Measurements from ENCODE around the gene ZFYVE9.
"Not testable (repeated sequence)": the region's sequence is repeated elsewhere in the genome, so short reads cannot be mapped to it uniquely, and the experiment has no call there.

ZFYVE9 gene

GRCh38 chr1:52141513-52142219 lies at the start of gene ZFYVE9:
TSS of gene ZFYVE9 (plus strand) at chr1:52142089. CDS start at chr1:52233207, 91,118 bp downstream.
- peak; percentile 60 to 72 for DNase-seq

DNA sequence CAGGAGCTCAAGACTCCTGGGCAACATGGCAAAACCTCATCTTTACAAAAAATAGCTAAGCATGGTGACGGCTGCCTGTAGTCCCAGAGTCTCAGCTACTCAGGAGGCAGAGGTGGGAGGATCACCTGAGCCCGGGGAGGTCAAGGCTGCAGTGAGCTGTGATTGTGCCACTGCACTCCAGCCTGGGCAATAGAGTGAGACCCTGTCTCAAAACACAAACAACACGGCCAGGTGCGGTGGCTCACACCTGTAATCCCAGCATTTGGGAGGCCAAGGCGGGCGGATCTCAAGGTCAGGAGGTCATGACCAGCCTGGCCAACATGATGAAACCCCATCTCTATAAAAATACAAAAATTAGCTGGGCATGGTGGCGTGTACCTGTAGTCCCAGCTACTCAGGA lies 47.6 kb upstream of the ZFYVE9 start:
- not testable (repeated sequence) for DNase-seq

- DNase-seq, result no peak
These were observed 45.7 kb upstream of the ZFYVE9 start for GRCh38 chr1:52096216-52096615.

DNA sequence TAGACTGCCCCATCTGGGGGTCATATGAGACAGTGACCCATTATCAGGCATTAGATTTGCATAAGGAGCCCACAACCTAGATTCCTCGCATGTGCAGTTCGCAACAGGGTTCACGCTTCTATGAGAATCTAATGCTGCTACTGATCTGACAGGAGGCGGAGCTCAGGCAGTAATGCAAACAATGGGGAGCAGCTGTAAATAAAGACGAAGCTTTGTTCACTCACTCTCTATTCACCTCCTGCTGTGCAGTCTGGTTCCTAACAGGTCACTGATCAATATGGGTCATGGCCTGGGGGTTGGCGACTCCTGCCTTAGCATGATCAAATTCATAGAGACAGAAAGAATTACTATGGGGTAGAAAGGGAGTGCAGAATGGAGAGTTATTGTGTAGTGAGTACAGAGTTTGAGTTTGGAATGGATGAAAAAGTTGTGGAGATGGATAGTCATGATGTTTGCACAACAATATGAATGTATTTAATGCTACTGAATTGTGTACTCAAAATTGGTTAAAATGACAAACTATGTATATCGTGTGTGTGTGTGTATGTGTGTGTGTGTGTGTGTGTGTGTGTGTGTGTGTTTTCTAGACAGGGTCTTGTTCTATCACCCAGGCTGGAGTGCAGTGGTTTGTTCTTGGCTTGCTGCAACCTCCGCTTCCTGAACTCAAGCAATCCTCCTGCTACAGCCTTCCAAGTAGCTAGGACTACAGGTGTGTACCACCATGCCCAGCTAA lies 43.6 kb upstream of the ZFYVE9 start:
- DNase-seq, result no peak

GRCh38 chr1:52102336-52103013 lies 39.4 kb upstream of the ZFYVE9 start:
- no peak for DNase-seq

DNA sequence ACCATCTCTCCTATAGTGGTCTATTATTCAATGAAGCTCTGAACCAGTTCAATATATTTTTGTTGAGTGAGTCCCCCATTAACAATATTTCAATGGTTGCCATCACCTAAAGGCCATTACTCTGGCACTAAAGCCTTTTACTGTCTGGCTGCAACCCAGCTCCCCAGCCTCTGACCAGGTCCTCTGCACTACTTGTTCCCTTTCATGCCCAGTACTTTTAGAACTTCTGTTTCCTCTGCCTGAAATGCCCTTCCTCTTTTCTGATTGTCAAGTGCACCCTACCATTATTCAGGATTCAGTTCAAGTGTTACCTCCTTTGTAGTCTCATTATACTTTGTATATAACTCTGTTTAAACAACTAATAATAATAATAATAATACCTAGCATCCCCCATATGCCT lies 30.4 kb upstream of the ZFYVE9 start:
- no peak for DNase-seq

GRCh38 chr1:52112489-52112888 lies 29.4 kb upstream of the ZFYVE9 start:
- DNase-seq, result no peak

DNA sequence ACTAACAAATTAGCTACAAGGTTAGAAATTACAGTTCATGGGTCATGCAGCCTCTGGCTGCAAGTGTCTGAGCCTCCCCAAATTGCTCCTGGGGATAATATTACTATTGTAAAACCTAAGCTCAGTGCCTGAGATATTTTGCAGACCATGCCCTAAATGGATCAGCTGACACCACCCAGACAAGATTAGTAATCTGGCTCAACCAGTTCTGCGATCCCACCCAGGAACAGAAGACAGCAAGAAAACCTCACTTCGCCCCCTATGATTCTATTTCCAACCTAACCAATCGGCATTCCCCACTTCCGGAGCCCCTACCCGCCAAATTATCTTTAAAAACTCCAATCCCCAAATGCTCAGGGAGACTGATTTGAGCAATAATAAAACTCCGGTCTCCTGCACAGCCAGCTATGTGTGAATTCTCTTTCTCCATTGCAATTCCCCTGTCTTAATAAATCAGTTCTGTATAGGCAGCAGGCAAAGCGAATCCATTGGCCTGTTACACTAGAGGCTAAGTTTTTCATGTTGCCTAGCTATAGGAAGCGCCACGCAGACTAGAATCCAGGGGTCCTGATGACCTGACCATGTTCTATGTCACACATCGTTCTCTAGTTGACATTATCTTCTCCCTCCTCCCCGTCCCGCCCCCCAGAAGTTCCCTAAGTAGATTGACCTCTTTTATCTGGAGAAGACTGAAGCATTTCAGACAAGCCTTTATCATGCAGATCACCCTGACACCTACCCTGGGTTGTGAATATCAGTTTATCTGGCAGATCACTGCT lies 22.4 kb upstream of the ZFYVE9 start:
- DNase-seq, result no peak

- no peak for DNase-seq
These were observed 19.5 kb upstream of the ZFYVE9 start for GRCh38 chr1:52122384-52122783.

GRCh38 chr1:52123622-52124021 lies 18.3 kb upstream of the ZFYVE9 start:
- no peak for DNase-seq

GRCh38 chr1:52125736-52126359 lies 16.0 kb upstream of the ZFYVE9 start:
- no peak for DNase-seq

- peak in 1 of 2 donors; percentile 3 for DNase-seq
These were observed 14.4 kb upstream of the ZFYVE9 start for GRCh38 chr1:52127181-52128180.

DNA sequence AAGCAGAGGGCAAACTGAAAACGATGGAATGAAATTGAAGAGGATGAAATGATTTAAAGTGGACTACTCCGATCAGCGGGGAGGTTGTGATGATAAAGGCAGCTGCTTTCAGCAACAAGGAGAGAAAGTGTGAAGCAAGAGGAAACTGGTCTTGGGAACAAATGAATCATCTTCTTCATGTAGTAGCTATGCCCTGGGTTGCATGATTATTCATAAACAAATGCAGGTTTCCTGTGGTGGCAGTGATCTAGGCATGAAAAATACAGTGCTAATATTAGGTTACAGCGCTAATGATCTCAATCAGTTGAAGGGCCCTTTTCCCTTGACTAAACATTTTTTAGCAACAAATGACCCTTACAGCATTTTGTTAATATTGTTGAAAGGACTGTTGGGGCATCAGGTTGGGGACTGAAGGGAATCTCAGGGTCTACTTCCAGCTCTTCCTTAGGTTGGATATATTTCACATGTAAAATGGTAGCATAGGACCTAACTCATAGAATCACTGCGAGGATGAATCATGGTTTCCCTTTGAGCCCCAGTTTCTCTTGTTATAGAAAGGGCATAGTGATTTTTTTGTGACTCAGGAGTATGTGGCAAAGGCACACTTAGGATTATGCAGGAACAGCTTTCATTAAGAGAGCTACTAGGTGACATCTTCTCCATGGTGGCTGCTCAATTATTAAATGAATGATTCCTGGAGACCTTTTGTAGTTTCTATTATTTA lies 1.9 kb upstream of the ZFYVE9 start:
- DNase-seq, result peak; percentile 14 to 21

- DNase-seq, result no peak
These were observed 1.0 kb upstream of the ZFYVE9 start for GRCh38 chr1:52140633-52141512.

DNA sequence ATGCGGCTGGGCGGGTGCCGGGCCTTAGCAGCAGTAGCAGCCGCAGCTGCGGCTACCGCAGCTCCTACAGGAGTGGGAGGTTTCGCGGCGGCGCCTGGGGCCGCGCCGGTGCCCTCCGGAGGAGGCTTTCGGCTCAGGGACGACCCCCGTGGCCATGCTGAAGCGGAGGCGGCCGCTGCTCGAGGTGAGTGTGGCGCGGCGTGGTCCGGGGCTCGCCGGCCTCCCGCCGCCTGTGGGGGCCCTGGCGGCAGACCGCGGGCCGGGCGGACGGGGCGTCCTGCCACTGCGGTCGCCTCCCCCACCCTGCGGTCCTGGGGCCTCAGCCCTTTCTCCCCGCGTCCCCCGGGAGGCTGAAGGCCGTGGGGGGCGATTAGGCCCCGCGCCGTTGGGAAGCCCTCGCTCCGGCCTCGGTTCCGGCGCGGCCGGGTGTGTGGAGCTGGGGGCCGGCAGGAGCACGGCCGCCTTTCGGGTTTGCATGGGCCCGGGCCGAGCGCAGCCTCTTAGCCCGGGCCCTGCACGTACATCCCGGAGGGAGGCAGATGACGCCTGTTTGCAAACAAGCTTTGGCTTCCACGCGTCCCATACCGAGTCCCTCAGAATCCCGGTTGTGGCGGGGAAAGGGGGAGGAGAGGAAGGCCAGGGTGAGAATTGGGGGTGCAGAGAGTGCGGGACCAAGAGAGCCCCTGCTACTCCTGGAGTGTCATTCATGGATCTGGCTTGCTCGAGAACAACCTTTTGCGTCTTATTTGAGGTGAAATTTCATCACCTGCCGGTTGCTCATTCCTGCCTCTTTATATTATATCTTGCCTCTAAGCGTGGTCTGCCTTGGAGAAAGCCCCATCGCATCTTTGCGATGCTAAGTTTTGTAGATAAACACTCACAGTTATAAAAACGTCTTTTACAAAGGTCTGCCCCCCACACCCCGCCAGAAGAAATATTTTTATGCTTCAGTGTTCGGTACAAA lies 613 bp downstream of the ZFYVE9 start:
- DNase-seq, result peak; percentile 22 to 24

GRCh38 chr1:52145137-52145536 lies 3.2 kb downstream of the ZFYVE9 start:
- no peak for DNase-seq

DNA sequence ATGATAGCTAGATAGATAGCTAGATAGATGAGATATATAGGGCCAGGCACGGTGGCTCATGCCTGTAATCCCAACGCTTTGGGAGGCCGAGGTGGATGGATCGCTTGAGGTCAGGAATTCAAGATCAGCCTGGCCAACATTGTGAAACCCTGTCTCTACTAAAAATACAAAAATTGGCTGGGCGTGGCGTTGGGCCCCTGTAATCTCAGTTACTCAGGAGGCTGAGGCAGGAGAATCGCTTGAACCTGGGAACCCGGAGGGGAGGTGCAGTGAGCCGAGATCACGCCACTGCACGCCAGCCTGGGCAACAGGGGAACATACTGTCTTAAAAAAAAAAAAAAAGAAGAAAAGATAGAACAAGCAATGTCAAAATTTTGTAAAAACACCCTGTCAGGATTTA lies 8.6 kb downstream of the ZFYVE9 start:
- DNase-seq, result not testable (repeated sequence)

- DNase-seq, result no peak
These were observed 9.1 kb downstream of the ZFYVE9 start for GRCh38 chr1:52150946-52151345.

Data from stimulated activated CD4-positive, alpha-beta T cell treated with anti-CD3 and anti-CD28 coated beads, Interleukin-2, amount 100 ng/mL, for 48 hours (primary cell).